AG10803 (cell line): ENCODE measurements around the gene COQ8A.
"Not testable (repeated sequence)": the region's sequence is repeated elsewhere in the genome, so short reads cannot be mapped to it uniquely, and the experiment has no call there.

ENCODE experiments used
- DNase-seq: peaks from one replicate; pipeline ENCODE4 v3.0.0; 2010; ENCODE audit warnings: low read depth
- H3K4me3 ChIP-seq: 2 replicates; pipeline ENCODE4 v1.5.1; 2011; ENCODE audit warnings: mild to moderate bottlenecking, low read length, control low read depth
- TF ChIP-seq, protein P1 (sequence below): conservative IDR thresholded peaks from 2 replicates; pipeline ENCODE4 v1.5.1; 2011; ENCODE audit warnings: mild to moderate bottlenecking, low read length, control low read depth, inconsistent platforms

COQ8A gene

DNA sequence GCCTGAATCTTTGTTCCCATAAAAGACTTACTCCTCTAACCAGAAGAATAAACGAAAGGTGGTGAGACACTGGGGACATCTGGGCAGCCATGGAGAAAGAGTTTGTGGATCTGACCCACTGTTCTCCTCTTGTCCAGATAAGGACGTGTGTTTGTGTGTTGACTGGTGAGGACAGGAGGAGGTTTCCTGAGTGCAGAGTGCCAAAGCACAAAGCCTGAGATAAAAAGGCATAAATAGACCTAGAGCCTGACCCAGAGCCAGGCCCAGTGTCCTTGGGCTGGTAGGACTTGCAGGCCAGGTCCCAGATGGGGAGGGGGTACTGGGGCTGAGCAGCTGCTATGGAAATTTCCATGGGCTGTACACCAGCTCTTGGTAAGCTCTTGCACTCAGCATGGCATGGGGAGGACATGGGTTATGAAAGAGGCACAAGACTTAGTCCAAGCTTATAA is 19.6 kb upstream of the COQ8A start:
- no peak overlapping the region for H3K4me3 ChIP-seq
- DNase-seq = no peak
- TF ChIP-seq, protein P1, sequence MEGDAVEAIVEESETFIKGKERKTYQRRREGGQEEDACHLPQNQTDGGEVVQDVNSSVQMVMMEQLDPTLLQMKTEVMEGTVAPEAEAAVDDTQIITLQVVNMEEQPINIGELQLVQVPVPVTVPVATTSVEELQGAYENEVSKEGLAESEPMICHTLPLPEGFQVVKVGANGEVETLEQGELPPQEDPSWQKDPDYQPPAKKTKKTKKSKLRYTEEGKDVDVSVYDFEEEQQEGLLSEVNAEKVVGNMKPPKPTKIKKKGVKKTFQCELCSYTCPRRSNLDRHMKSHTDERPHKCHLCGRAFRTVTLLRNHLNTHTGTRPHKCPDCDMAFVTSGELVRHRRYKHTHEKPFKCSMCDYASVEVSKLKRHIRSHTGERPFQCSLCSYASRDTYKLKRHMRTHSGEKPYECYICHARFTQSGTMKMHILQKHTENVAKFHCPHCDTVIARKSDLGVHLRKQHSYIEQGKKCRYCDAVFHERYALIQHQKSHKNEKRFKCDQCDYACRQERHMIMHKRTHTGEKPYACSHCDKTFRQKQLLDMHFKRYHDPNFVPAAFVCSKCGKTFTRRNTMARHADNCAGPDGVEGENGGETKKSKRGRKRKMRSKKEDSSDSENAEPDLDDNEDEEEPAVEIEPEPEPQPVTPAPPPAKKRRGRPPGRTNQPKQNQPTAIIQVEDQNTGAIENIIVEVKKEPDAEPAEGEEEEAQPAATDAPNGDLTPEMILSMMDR = no peak

DNA sequence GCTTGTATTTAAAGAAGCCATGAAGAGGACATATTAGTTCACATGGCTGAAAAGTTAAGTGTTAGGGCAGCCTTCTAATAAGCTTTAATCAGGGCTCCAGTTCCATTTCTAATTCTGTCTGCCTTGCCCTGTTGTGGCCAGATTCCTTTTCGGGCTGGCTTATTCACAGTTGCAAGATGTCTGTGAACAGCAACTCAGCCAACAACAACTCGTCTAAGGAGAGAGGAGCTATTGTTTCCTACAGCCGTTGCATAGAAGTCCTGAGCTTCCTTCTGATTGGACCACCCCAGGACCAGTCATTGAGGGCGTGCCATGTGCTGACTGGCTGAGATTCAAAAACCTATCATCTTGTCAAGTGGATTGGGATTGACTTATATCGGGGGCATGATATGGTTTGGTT is 18.6 kb upstream of the COQ8A start:
- H3K4me3 ChIP-seq = no peak overlapping the region
- DNase-seq = no peak
- TF ChIP-seq, protein P1 = no peak

DNA sequence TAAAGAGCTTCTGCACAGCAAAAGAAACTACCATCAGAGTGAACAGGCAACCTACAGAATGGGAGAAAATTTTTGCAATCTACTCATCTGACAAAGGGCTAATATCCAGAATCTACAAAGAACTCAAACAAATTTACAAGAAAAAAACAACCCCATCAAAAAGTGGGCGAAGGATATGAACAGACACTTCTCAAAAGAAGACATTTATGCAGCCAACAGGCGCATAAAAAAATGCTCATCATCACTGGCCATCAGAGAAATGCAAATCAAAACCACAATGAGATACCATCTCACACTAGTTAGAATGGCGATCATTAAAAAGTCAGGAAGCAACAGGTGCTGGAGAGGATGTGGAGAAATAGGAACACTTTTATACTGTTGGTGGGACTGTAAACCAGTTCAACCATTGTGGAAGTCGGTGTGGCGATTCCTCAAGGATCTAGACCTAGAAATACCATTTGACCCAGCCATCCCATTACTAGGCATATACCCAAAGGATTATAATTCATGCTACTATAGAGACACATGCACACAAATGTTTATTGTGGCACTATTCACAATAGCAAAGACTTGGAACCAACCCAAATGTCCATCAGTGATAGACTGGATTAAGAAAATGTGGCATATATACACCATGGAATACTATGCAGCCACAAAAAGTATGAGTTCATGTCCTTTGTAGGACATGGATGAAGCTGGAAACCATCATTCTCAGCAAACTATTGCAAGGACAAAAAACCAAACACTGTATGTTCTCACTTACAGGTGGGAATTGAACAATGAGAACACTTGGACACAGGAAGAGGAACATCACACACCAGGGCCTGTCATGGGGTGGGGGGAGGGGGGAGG is 10.6 kb upstream of the COQ8A start:
- not testable (repeated sequence) for DNase-seq, H3K4me3 ChIP-seq

DNA sequence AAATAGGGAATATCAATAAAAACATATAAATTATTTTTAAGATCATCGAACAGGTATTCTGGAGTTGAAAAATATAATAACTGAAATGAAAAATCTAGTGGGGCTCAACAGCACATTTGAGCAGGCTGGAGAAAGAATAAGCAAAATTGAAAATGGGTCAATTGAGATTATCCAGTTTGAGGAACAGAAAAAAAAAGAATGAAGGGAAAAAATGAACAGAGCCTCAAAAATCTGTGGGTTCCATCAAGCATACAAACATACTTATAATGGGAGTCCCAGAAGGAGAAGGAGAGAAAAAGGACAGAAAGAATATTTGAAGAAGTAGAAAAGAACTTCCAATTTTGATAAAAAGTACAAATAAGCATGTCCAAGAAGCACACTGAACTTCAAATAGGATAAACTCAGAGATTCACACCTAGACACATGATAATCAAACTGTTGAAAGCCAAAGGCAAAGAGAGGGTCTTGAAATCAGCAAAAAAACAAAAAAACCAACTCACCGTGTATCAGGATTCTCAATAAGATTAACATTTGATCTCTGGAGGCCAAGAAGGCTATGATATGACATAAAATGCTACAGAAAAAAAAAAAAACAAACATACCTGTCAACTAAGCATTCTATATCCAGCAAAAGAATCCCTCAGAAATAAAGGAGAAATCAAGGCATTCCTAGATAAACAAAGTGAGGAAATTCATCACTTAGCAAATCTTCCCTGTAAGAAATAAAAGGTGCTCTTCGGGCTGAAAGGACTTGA is 5.4 kb upstream of the COQ8A start:
- DNase-seq = no peak
- no peak overlapping the region for H3K4me3 ChIP-seq
- TF ChIP-seq, protein P1 = no peak

DNA sequence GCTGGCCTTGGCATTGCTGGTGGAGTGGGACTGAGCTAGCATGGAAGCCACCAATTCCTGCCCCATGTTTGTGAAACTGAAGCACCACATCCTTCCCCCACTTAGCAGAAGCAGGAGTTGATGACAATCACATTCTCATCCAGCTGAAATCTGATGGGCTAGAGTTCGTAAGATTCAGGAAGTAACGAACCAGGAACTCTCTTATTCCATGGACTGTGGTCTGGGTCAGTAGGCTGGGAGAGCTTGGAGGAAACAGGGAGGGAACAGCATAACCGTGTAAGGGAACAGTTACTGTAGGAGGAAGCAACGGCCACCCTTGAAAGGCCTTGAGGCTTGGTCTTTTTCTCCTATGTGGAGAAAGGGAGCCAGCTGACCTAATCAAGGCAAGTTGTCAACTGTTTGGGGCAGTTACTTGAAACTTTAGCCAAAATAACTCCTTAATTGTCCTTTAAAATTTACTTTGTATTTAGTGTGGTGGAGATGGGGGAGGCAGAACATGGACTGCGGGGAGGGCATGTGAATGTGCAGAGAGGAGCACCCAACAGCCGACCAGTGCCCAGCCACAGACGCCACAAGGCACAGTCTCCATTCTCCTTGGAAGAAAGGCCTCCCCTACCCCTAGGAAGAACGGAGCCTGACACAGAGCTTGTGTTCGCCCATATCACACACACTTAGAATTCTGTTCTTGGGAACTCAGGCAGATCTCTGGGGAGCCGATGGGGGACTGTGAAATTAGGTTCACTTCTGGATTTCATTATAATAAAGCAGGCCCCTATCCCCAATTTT is 2.0 kb upstream of the COQ8A start:
- no peak for DNase-seq
- H3K4me3 ChIP-seq = no peak overlapping the region
- TF ChIP-seq, protein P1 = no peak

DNA sequence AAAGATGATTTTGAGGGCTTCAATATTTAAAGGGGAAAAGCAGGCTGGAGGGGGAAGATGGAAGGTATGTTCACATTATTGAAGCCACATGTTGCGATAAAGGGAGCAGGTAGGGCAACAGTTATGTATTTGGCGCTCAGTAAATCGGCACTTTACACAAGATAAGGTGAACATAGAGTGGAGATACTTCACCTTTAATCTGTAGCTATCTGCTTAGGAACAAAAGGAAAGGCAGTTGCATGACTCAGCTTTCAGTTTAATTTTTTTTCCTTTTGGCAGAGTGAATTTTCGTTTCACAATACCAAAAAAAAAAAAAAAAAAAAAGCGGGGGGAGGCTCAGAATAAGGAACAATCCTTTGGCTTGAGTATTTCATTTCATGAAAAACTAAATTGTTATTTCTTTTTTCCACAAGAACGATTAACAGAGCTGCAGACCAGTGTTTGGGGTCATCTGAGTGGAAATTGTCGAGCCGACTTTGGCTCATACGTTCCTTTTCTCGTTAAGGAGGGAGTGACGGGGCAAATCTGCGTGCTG is 1.1 kb upstream of the COQ8A start:
- TF ChIP-seq, protein P1 = no peak
- peak overlapping the region; percentile 69 for H3K4me3 ChIP-seq
- peak; percentile 49 for DNase-seq
